HUES6 (cell line): ENCODE results near the gene GMDS.
"Not testable (repeated sequence)": the region's sequence is repeated elsewhere in the genome, so short reads cannot be mapped to it uniquely, and the experiment has no call there.

Experiments used
- H3K27ac ChIP-seq: 2 replicates; pipeline ENCODE4 v1.7.0; 2013; ENCODE audit warnings: low read depth, mild to moderate bottlenecking, low read length, inconsistent platforms
- H3K27me3 ChIP-seq: 2 replicates; pipeline ENCODE4 v1.6.1; 2013; ENCODE audit warnings: low read length; ENCODE audit not compliant: control insufficient read depth, insufficient read depth
- H3K36me3 ChIP-seq: 2 replicates; pipeline ENCODE4 v1.6.1; 2013; ENCODE audit warnings: low read length; ENCODE audit not compliant: control insufficient read depth, insufficient read depth
- H3K4me1 ChIP-seq: 2 replicates; pipeline ENCODE4 v1.6.1; 2013; ENCODE audit warnings: low read length; ENCODE audit not compliant: control insufficient read depth, insufficient read depth
- H3K4me3 ChIP-seq: 2 replicates; pipeline ENCODE4 v1.5.1; 2013; ENCODE audit warnings: low read depth, low read length
- H3K9ac ChIP-seq: one replicate; pipeline ENCODE4 v1.6.1; 2013; ENCODE audit warnings: mild to moderate bottlenecking, low read length
- H3K9me3 ChIP-seq: 2 replicates; pipeline ENCODE4 v1.6.1; 2013; ENCODE audit warnings: low read depth, low read length; ENCODE audit not compliant: control insufficient read depth, insufficient read depth

Gene GMDS

GRCh38 chr6:1759870-1760269 lies 485.5 kb downstream of the GMDS start:
- Histone ChIP-seq H3K27ac (no peak overlapping the region), H3K36me3 (no peaks in the 10 kb centered on the region), H3K9me3 (no peaks in the 10 kb centered on the region), H3K27me3 (no peaks in the 10 kb centered on the region), H3K4me1 (no peaks in the 10 kb centered on the region), H3K4me3 (no peak overlapping the region), H3K9ac (no peak overlapping the region)

- Histone ChIP-seq H3K9me3 (no peaks in the 10 kb centered on the region), H3K27me3 (no peaks in the 10 kb centered on the region), H3K27ac (no peak overlapping the region), H3K36me3 (no peaks in the 10 kb centered on the region), H3K4me3 (no peak overlapping the region), H3K4me1 (no peaks in the 10 kb centered on the region), H3K9ac (no peak overlapping the region)
Measured at GRCh38 chr6:1758076-1758679, 487.2 kb downstream of the GMDS start.

DNA sequence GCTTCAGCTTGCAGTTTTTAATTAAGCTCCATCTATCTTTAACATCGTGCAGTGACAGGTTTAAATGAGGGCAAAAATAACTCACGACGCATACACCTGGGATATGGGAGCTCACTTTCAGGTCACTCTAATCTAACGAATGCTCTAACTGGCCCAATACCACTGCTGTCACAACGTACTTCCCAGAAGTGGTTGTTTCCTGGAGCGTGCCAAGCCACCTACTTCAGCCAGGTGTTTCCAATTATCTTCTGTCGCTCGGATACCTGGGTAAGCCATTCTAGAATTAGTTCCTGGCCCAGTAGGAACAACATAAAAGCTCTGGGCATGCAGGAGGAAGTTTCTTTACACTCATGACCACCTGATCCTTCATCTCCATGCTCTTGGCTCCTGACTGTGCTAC lies 488.3 kb downstream of the GMDS start:
- Histone ChIP-seq H3K27ac (no peak overlapping the region), H3K36me3 (no peaks in the 10 kb centered on the region), H3K27me3 (no peaks in the 10 kb centered on the region), H3K9me3 (no peaks in the 10 kb centered on the region), H3K9ac (no peak overlapping the region), H3K4me1 (no peaks in the 10 kb centered on the region), H3K4me3 (no peak overlapping the region)

DNA sequence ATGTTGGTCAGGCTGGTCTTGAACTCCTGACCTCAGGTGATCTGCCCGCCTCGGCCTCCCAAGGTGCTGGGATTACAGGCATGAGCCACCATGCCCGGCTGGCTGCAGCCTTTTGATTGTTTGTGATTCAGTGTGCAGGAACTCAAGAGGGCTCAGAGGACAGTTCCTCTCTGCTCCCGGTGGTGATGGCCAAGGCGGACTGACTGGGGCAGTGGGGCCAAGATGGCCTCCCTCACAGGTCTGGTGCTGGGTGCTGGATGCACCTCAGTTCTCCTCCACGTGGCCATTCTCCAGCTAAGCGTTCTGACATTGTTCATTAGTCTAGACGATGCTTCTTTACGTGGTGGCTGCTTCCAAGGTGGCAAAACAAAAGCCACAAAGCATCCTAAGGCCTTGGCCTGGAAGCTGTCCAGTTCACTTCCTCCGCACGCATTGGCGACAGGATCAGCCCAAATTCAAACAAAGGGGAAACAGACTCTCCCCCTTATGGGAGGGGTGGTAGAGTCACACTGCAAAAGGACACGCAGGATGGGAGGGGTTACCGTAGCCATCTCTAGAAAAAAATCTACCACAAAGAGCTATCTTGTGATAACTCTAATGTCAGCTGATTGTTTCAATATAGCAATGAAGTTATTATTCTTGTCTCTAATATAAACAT lies 488.8 kb downstream of the GMDS start:
- Histone ChIP-seq H3K27ac (no peak overlapping the region), H3K36me3 (no peaks in the 10 kb centered on the region), H3K27me3 (no peaks in the 10 kb centered on the region), H3K4me3 (no peak overlapping the region), H3K9ac (no peak overlapping the region), H3K4me1 (no peaks in the 10 kb centered on the region), H3K9me3 (no peaks in the 10 kb centered on the region)

GRCh38 chr6:1751063-1751462 lies 494.3 kb downstream of the GMDS start:
- H3K9ac ChIP-seq, H3K27me3 ChIP-seq, H3K27ac ChIP-seq, H3K36me3 ChIP-seq, H3K4me3 ChIP-seq, H3K4me1 ChIP-seq, H3K9me3 ChIP-seq: not testable (repeated sequence)

DNA sequence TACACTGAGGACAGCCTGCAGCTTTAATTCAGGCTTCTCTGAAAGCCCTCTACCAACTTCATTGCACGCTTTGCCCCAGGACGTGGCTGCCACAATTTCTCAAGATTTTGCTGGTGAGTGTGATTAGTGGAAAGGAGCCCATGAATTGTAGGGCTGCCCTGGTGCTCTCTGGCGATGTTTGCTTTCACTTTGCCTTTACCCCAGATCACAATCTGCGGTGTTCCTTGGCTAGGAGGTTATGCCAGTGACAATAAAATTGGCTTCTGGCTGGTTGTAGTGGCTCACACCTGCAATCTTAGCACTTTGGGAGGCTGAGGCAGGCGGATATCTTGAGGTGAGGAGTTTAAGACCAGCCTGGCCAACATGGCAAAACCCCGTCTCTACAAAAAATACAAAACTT lies 496.4 kb downstream of the GMDS start:
- Histone ChIP-seq H3K9ac (no peak overlapping the region), H3K4me3 (no peak overlapping the region)

GRCh38 chr6:1747531-1747930 lies 497.9 kb downstream of the GMDS start:
- Histone ChIP-seq H3K9me3 (0 out of 2 replicates have a peak, but pooled peaks cover 2% of the 10 kb centered on the region), H3K27me3 (no peaks in the 10 kb centered on the region), H3K9ac (no peak overlapping the region), H3K36me3 (no peaks in the 10 kb centered on the region), H3K4me1 (0 out of 2 replicates have a peak, but pooled peaks cover 6% of the 10 kb centered on the region), H3K27ac (no peak overlapping the region), H3K4me3 (no peak overlapping the region)

More for the DNA sequence above, 496.4 kb downstream of the GMDS start:
- H3K36me3 ChIP-seq, result no peaks in the 10 kb centered on the region
- H3K9me3 ChIP-seq, result 0 out of 2 replicates have a peak, but pooled peaks cover 2% of the 10 kb centered on the region
- H3K27ac ChIP-seq, result no peak overlapping the region
- H3K4me1 ChIP-seq, result 0 out of 2 replicates have a peak, but pooled peaks cover 6% of the 10 kb centered on the region
- no peaks in the 10 kb centered on the region for H3K27me3 ChIP-seq

- Histone ChIP-seq H3K36me3 (no peaks in the 10 kb centered on the region), H3K27ac (no peak overlapping the region), H3K4me1 (0 out of 2 replicates have a peak, but pooled peaks cover 6% of the 10 kb centered on the region), H3K27me3 (no peaks in the 10 kb centered on the region), H3K9me3 (0 out of 2 replicates have a peak, but pooled peaks cover 2% of the 10 kb centered on the region), H3K4me3 (no peak overlapping the region), H3K9ac (no peak overlapping the region)
Measured at GRCh38 chr6:1747003-1747402, 498.4 kb downstream of the GMDS start.

GRCh38 chr6:1745814-1746213 lies 499.6 kb downstream of the GMDS start:
- no peak overlapping the region for H3K4me3 ChIP-seq
- H3K27ac ChIP-seq, result no peak overlapping the region

GRCh38 chr6:1744543-1744942 lies 500.9 kb downstream of the GMDS start:
- Histone ChIP-seq H3K27me3 (no peaks in the 10 kb centered on the region), H3K27ac (no peak overlapping the region), H3K4me3 (no peak overlapping the region), H3K9ac (no peak overlapping the region), H3K4me1 (0 out of 2 replicates have a peak, but pooled peaks cover 6% of the 10 kb centered on the region), H3K9me3 (no peaks in the 10 kb centered on the region), H3K36me3 (no peaks in the 10 kb centered on the region)

More at GRCh38 chr6:1745814-1746213, 499.6 kb downstream of the GMDS start:
- Histone ChIP-seq H3K9ac (no peak overlapping the region), H3K27me3 (no peaks in the 10 kb centered on the region), H3K36me3 (no peaks in the 10 kb centered on the region), H3K9me3 (no peaks in the 10 kb centered on the region), H3K4me1 (0 out of 2 replicates have a peak, but pooled peaks cover 6% of the 10 kb centered on the region)

GRCh38 chr6:1739680-1740079 lies 505.7 kb downstream of the GMDS start:
- Histone ChIP-seq H3K9me3 (no peaks in the 10 kb centered on the region), H3K36me3 (no peaks in the 10 kb centered on the region), H3K4me3 (no peak overlapping the region), H3K27ac (no peak overlapping the region), H3K9ac (no peak overlapping the region), H3K4me1 (no peaks in the 10 kb centered on the region), H3K27me3 (no peaks in the 10 kb centered on the region)
